ENCODE data around the gene TECRL.

TECRL gene, protein sequence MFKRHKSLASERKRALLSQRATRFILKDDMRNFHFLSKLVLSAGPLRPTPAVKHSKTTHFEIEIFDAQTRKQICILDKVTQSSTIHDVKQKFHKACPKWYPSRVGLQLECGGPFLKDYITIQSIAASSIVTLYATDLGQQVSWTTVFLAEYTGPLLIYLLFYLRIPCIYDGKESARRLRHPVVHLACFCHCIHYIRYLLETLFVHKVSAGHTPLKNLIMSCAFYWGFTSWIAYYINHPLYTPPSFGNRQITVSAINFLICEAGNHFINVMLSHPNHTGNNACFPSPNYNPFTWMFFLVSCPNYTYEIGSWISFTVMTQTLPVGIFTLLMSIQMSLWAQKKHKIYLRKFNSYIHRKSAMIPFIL

DNA sequence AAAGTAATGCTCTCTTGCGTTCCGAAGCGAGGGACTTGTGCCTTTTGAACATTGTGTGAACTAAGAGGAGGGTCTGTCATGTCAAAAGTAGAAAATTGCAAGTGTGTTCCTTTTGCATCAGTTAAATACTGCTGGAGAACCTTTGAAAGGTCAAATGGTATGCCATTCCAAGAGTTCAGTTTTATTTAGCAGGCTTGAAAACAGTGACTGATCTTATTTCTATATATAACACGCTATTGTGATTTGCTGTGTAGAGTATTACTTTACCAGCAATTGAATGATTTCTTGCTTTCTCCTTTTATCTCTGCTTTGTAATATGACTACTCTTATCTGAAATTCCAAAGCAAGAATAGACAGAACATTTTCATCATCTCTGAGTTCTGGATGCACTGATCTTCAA lies at the start of gene TECRL:
TSS of gene TECRL (minus strand) at position 151 of the 400 bp plus-strand sequence. CDS start at position 52, 99 bp downstream.
- no peak for DNase-seq (ENCODE audit: low read depth, low spot score)

DNA sequence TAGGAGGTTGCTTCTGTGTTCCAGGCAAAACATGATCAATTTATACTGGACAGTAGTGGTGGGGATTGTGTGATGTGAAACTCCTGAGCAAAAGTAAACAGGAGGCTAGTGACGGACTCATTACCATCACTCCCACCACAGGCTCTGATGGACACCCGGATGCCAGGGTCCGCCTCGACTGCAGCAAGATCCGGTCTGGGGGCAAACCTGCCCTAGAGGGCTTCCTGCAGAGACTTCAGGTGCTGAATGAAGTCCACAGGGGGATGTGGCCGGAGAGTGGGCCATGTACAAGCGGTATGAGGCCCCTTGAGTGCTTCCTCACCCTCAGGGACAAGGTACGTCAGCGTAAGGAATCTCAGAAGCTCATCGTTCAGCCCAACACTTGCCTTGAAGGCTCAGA lies 23.4 kb upstream of the TECRL start:
- no peak for DNase-seq (ENCODE audit: low read depth, low spot score)

DNA sequence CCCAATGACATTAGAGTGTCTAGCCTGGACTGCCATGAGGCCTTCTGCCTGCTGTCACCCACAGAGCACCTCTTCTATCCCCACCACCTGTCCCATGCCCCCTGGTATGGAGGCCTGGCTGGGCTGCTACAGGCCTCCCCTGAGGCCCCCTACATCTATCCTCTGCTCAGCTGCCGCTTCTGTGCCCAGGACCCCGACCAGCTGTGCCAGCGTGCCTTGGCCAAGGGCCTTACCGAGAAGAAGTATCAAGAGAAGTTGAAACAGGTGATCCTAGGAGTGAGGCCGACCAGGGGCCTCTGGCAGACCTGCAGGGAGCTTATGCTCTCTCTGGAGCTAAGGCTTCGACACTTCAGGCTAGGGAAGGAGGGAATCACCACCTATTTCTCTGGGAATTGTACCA lies 21.7 kb upstream of the TECRL start:
- DNase-seq (ENCODE audit: low read depth, low spot score): no peak

DNA sequence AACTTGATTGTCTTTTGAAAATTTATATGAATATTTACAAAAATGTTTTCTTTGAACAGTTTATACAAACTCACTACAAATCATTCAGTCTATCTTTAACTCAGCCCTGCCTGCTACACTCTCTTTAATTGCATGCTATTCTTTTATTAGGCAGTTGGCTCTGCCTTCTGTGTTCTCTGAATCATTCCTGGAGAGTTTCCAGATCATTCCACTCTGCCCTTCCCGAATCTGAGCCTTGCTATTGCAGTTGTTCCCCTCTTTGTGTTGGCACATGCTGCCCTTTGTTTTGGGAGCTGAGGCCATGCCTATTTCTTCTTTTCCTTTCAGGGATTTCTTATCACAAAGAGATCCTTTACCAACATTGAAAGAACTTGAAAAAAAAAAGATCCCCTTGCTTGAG lies 8.7 kb upstream of the TECRL start:
- no peak for DNase-seq (ENCODE audit: low read depth, low spot score)

DNA sequence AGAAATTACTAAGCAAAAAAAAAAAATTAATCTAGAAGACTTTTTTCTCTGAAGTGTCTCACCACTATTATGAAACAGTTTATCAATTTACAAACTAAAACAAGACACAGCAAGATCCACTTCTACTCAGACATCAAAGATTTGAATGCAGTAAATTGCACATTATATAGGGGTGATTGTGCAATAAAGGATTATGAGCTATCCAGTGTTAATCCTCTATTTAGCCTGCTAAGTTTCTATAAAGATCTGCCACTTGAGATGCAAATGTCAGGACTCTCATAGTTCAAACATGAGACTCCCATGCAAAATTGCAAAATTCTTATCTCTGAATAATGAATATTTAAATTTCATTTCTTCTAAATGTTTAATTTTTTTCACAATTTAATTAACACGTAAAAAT lies 2.2 kb downstream of the TECRL start:
- no peak for DNase-seq (ENCODE audit: low read depth, low spot score)

DNA sequence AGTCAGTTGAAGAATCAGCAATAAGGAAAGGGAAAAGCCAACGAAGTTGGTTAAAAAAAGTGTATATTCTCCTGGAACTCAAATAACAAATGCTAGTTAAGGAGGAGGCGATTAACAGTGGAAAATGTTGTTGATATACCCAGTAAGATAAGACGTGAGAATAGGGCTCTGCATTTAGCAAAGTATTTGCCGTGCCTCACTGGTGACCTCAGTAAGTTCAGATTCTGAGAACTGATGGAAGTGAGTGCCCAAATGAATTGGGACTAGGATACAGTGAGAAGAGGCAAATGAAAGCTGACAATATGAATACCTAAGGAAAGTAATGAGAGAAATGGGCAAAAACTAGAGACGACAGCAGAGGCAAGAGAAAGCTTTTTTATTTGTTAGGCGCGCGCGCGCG lies 3.5 kb downstream of the TECRL start:
- DNase-seq (ENCODE audit: low read depth, low spot score): no peak

DNA sequence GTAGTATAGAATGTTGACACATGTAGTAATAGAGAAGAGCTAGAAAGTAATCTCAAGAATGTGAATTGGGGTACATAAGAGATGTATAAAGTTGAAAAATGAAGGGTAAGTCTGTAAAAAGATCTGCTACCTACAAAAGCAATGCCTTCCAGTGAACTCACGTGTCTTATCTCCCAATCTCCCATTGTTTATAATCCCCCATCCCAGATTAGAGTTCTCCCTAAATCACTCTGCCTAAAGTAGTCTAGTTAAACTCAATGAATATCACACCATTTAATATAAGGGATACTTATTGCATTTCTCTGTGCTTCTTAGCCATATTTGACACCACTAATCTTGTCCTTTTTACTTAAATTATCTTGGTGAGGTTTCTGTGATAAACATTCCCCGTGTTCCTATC lies 6.6 kb downstream of the TECRL start:
- DNase-seq (ENCODE audit: low read depth, low spot score): no peak

DNA sequence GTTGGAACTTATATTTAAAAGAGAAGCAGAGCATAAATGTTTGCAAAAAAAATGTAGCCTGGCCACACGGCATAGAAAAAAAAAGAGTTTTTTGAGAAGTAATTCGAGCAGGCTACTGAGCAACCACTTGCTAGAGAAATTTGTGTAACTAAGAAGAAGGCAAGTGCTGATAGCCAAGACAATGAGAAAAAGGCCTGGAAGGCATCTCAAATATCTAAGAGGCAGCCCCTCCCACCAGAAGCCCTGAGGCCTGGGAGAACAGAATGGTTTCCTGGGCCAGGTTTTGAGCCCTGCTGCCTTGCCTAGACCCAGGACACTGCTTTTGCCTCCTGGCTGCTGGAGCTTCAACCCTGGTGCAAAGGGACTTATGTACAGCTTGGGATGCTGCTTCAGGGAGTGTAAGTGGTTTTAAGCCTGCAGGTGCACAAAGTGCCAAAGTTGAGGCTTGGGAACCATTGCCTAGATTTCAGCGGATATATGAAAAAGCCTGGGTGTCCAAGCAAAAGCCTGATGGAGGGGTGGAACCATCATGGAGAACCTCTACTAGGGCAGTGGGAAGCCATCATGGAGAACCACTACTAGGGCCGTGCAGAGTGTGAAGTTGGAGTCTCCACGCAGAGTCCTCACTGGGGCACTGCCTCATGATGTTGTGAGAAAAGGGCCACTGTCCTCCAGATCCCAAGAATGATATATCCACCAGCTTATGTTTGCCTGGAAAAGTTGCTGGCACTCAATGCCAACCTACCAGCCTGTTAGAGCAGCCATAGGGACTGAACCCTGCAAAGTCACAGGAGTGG lies 9.7 kb downstream of the TECRL start:
- DNase-seq (ENCODE audit: low read depth, low spot score): peak; percentile 3

DNA sequence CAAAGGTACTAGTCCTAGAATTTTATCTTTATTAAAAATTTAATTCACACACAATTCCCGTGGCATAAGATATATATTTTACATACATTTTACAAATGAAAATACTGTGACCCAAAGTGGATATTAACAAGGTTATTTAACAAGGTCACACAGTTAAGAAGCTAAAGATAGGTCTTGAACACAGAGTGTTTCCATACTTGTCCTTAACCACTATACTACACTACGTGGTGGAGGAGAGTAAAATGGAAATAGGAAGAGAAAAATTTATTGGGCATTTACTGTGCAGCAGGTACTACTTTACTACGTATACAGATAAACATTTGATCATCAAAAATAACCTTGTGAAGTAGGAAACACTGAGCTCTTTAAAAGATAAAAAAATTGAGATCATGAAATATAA lies 14.8 kb downstream of the TECRL start:
- no peak for DNase-seq (ENCODE audit: low read depth, low spot score)

DNA sequence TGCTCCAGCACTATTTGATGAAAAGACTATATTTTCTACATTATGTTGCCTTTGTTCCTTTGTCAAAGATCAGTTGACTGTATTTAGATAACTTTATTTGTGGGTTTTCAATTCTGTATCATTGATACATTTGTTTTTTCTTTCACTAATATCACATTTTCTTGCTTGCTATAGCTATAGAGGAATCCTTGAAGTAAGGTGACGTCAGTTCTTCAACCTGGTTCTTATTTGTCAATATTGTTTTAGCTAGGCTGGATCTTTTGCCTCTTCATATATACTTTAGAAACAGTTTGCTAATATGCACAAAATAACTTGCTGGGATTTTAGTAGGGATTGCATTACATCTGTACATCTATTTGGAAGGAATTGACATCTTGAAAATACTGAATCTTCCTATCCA lies 21.0 kb downstream of the TECRL start:
- DNase-seq (ENCODE audit: low read depth, low spot score): no peak

DNA sequence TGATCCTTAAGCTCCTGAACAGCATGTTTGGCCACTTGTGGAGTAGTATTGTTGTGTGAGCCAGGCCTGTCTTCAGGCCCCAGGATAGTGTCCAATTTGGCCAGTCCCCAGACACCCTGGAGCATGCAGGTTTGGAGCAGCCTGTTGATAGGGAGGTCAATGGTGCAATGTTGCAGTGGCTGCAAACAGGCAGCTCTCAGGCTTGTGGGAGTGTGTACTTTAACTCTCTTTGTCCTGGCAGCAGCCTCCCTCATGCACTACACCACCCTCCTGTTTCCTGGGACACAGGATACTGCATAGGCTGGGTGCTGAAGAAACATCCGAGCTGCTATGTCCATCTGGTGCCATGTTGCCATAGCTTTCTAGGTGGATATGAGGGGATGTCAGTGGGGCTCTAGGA lies 24.0 kb downstream of the TECRL start:
- DNase-seq (ENCODE audit: low read depth, low spot score): no peak

DNA sequence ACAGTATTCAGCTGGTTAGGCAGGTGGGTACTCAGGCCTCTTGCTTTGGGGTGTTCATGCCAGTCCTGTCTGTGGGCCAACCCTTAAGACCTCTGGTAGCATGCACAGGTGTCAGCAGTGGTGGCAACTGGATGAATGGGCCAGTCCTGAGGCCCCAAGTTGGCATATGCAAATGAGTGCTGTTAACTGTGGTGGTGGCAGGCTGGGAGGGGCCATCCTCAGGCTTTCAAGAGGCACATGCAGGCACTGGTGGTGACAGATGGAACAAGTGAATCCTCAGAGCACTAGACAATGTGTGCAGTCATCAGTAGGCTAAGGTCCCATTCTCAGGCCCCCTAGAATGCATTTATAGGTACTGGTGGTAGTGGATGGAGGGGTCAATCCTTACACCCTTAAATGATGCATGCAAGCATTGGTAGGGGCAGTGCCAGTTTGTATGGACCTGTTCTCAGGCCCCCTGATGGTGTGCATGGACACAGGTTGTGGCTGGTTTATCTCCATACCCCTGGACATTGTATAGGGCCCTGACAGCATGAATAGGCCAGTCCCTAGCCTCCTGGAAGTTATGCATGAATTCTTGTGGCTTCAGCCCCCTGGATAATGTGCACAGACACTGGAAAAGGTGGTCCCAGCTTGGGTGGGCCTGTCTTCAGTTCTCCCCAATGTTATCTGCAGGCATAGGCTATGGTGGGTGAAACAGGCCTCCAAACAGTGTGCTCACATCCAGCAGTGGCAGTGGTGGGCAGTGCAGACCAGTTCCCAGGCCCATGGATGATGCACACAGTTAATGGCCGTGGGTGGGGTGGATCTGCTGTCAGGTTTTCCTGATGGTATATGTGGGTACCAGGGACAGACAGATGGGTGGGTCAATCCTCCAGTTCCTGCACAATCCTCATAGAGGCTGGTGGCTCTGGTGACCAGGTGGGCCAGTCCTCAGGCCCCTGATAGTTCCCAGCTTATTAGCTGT lies 24.7 kb downstream of the TECRL start:
- DNase-seq (ENCODE audit: low read depth, low spot score): no peak

DNA sequence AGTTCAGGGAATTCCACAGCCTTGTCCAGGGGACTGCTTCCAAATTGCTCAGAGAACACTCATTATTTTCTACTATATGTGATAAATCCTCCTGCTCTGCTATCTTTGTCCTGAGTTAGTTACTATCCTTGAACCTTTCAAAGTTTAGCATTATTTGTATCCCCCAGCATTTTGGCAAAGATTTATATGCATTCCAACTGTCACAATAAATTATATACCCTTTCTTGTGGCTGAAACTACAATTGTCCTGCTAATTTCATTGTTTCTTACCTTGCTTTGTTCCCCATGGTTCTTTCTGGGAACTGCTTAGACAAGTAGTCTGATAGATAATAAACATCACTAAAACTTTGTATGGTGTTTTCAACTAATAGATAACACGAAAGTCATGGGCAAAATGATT lies 40.5 kb downstream of the TECRL start:
- DNase-seq (ENCODE audit: low read depth, low spot score): no peak

DNA sequence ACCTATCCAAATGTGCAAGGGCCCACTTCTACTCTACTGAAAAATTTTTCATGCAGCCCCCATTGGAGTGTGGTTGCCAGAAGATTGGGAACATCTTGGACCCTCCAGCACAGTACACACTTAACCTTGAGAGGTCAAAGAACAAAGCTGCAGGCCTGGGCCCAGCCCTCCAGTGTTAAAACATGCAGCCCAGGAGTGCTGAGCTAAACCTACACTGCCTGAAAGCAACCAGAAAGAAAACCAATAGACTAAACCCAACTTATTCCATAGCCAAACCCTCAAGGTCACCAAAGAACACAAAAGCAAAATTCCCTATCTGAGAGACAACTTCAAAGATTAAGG lies 47.9 kb downstream of the TECRL start:
- no peak for DNase-seq (ENCODE audit: low read depth, low spot score)

DNA sequence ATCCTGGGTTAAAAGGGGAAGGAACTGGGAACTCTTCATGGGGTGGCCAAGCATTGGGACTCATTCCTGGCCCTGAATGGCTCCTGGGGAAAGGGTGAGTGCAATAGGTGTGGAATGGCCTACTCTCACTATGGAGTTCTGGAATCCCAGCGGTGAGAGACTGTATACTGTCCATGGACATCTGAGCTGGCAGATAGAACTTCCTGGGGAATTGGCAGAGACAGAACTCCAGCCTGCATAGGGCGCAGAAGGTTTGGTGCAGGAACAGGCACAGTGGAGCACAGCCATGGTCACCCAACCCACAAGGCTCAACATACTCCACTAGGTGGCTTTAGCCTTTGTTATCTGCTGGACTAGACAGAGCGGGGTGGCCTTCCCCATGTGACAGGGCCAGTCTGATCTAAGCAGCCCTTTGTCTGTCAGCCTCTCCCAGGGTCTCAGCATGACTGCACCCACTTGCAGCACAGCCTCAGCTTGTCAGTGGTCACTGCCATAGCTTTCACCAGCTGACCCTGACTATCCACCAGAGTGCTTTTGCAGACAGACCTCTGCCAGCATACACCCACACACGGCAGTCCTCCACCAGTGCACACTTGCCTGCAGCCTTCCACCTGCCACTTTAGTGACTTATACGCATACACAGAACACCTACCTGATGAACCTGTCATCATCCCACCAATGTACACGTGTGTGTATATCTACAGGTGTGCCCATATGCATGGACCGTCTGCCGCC lies 48.4 kb downstream of the TECRL start:
- no peak for DNase-seq (ENCODE audit: low read depth, low spot score)

DNA sequence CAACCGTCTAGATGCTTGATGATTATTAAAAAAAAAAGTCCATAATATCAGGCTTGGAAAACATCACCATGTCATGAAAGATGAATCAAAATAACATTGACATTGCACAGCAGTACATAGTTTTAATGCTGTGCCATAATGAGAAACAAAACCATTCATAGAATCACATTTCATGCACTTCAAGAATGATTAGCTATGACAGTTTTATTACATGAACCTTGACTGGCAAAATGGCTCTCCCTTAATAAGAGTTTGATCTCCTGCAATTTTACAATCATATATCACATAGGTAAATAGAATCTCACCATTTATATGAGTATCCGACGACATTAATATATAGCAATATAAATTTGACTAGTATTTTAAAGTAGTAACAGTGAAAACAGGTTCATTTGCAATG lies 49.8 kb downstream of the TECRL start:
- no peak for DNase-seq (ENCODE audit: low read depth, low spot score)

DNA sequence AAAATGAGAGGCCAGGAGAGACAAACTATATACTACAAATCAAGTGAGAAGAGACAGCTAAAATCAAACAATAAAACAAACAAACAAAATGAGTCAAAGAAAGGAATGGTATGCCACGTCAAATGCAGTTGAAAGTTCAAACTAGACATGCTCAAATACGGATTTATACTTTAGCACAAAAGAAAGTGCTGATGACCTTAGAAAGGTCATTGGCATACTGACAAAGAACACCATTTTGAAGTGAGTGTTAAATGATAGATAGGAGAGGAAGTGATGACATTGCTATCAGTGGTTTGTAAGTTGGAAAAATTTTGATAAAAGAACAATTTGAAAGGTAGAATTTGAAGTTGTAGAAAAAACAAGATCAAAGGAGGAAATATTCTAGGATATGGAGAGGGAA lies 55.3 kb downstream of the TECRL start:
- no peak for DNase-seq (ENCODE audit: low read depth, low spot score)

DNA sequence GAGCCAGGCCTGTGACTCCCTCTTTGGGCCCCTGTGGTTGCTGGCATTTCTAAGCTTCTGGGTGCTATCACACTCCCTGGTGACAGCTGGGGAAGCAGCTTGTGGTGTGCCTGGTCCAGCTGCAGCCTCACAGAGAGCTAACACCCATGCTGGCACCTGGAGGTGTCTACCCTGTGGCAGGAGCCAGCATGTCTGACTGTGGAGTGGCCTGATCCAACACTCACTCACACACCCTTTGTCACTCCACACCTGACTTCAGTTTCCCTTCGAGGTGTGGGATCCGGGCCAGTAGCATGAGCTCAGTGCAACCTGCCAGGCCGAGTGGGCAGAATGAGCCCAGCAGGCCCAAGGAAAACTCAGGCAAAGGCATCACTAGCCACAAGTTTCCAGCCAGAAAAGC lies 67.5 kb downstream of the TECRL start:
- no peak for DNase-seq (ENCODE audit: low read depth, low spot score)

DNA sequence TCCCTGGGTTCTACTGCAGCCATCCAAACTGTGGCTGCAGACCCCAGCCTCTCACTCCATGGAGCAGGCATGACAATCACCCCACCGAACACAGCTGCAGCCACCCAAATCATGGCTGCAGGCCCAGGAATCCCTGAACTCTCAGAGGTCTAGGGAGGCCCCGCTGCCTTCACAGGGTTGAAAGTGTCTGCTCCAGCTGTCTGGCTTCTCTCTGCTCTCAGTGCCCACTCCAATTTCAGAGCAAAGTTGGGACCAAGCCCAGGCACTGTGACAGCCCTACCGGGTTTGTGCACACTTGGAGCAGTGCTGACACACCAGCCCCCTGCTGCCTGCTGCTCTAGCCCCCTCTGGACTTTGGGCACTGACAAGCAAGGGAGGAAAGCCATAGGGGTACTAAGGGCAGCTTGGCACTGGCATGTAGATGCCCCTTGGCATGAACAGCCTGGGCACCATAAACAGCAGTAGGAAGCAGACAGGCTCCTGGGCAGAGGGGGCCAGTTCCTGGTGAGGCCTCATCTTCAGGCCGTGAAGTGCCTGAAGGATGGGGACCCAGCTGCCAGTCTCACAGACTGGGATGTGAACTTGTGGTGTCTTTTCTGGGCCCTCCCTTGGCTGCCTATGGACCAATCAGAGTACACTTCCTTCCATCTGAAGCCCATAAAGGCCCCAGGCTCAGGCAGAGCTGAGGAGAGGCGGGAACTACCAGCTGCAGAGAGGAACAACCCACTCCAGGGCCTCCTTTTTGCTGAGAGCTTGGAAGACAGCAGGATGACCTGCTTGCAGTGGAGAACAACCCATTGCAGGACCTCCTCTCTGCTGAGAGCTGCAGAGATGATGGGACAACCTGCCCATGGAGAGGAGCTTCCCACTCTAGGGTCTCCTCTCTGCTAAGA lies 68.8 kb downstream of the TECRL start:
- DNase-seq (ENCODE audit: low read depth, low spot score): no peak

DNA sequence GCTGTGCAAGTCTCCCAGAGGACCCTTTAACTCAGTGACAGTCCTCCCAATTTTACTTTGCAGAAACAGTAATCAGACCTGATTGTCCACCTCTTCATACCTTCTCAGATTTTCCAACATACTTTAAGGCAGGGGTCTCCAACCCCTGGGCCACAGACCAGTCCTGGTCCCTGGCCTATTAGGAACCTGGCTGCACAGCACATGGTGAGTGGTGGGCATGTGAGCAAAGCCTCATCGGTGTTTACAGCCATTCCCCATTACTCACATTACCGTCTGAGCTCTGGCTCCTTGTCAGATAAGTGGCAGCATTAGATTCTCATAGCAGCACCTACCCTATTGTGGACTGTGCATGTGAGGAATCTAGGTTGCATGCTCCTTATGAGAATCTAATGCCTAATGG lies 74.3 kb downstream of the TECRL start:
- DNase-seq (ENCODE audit: low read depth, low spot score): no peak
